ENCODE data around the gene NAALADL2. TPM values are rescaled to one million over a fixed set of nuclear protein-coding genes. Genes with fewer than 3 reads are reported as not detected.
"Not testable (repeated sequence)": the region's sequence is repeated elsewhere in the genome, so short reads cannot be mapped to it uniquely, and the experiment has no call there.

Gene NAALADL2
- total RNA-seq, 1 donor from 2014 or later, result 0.13 TPM

DNA sequence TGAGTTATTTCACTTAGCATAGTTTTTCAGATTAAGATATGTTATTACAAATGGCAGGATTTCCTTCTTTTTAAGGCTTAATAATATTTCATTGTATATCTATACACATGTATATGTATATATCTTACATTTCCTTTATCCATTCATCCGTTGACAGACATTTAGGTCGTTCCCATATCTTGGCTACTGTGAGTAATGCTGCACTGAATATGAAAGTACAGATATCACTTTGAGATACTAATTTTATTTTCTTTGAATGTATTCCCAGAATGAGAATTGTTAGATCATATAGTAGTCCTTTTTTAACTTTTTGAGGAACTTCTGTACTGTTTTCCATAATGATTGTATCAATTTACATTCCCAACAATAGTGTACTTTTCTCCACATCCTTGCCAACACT, 270.4 kb downstream of the NAALADL2 start:
- DNase-seq (ENCODE audit: low read depth in 2 of 2), result no peak

DNA sequence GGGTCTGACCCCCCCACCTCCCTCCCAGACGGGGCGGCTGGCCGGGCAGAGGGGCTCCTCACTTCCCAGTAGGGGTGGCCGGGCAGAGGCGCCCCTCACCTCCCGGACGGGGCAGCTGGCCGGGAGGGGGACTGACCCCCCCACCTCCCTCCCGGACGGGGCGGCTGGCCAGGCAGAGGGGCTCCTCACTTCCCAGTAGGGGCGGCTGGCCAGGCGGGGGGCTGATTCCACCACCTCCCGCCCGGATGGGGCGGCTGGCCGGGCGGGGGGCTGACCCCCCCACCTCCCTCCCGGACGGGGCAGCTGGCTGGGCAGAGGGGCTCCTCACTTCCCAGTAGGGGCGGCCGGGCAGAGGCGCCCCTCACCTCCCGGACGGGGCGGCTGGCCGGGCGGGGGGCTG, 272.7 kb downstream of the NAALADL2 start:
- DNase-seq (ENCODE audit: low read depth in 2 of 2), result not testable (repeated sequence)

DNA sequence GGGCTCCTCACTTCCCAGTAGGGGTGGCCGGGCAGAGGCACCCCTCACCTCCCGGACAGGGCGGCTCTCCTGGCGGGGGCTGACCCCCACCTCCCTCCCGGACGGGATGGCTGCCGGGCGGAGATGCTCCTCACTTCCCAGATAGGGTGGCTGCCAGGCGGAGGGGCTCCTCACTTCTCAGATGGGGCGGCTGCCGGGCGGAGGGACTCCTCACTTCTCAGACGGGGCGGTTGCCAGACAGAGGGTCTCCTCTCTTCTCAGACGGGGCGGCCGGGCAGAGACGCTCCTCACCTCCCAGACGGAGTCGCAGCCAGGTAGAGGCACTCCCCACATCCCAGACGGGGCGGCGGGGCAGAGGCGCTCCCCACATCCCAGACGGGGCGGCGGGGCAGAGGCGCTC, 273.6 kb downstream of the NAALADL2 start:
- not testable (repeated sequence) for DNase-seq (ENCODE audit: low read depth in 2 of 2)

DNA sequence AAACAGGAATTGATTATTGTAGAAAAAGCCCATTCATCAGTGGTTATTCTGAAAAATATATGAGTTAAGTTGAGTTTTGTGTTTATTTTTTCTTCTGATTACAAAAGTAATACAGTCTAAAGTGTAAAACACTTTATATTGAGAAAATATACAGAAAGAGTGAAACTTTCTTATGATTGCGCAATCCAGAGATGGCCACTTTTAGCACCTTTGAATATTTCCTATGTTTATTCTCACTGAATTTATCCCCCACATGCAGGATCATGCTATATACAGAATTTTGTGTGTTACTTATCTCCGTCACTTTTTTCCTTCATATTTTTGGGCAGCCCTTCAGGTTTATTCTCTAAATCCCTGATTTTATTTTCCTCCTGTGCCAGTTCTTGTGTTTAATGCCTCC, 285.2 kb downstream of the NAALADL2 start:
- DNase-seq (ENCODE audit: low read depth in 2 of 2), result no peak

DNA sequence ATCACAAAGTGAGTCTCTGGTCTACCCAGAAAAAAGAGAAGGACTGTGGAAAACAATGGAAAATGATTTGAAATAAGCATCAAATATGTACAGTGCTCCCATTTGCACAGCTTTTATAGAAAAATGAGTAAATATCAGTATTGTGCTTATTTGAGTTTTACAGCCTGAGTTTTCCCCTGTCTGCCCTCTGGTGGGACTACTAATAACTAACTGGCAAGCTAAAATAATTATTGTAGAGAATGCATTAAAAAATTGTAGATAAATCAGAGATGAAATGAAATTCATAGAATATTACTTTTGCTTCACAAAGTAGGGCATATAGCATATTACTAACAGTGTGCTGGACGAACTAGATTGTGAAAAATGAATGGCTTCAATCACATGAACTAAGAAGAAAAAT, 287.1 kb downstream of the NAALADL2 start:
- peak; percentile 1 to 3 for DNase-seq (ENCODE audit: low read depth in 2 of 2)

DNA sequence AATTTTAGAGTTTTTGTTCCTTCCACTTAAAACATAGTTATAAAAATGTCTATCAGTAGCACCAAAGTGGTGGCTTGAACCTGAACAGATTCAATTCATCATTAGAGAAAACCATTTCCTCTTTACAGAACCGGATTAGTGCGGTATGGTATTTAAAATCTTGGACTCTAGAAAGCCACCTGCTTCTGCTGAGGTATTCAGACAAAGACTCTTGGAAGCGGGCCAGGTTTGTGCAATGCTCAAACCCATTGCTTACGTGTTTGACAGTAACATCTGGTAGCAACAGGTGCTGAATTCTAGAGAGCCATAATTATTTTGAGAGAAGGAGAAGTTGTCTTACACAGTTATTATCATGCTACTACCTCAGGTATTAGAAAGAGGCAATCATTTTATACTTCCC, 290.5 kb downstream of the NAALADL2 start:
- DNase-seq (ENCODE audit: low read depth in 2 of 2), result no peak

DNA sequence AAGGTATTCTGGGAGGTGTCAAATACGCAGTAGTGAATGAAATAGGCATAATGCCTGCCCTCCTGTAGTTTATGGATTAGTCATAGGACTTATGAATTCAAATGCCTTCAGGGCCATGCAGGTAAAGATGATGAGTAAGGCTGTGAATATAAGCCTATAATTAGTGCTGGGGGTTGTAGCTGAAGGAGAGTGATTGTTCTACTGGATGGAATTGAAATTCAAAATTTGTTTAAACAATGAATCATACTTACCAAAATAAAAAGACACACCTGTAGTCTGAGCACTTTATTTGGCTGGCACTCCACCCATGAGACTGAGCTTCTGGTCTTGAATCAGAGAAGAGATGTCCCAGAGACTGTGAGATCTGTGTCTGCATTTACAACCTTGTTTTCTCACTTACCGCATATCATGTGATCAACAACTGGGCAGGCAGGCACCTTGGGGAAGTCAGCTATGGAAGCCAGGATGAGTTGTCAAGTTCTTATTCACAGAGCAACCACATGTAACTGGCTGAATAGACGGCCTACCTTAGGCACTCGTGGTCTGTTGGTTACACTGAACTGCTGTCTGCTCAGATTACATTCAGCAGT, 291.8 kb downstream of the NAALADL2 start:
- DNase-seq (ENCODE audit: low read depth in 2 of 2), result no peak

DNA sequence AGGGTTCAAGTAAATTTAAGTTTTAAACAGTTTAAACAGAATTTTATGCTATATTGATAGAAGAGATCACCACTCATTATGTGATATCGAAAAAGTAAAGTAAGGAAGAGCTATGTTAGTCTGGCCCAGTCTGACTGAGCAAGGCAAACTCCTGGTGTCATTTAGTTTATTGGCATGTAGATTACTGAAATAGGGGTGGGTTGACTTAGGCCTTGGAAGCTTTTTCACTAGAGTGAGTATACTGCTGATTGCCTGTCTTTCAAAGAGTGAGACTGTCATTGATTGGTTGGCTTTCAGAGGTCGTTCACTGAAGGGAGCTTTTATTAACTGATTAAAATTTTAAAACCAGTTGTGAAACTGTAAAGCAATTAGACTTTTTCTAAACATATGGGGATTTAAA, 294.5 kb downstream of the NAALADL2 start:
- no peak for DNase-seq (ENCODE audit: low read depth in 2 of 2)

DNA sequence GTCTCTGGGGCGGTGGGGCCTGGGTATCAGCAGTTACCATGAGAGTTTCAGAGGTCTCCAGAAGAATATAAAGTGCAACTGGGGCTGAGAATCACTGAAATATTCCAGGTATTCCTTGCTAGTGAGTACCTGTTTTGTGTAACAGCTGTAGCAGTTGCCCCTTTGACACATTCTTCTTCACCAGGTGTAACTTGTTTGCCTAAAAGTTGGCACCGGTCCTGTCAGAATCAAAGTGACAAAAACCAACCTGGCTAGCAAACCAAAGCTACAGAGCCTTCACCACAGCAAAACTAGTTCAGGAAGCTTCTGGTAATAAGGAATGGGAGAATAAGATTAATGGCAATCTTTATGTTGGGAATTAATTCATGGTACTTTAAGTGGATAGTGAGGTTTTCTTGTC, 296.0 kb downstream of the NAALADL2 start:
- DNase-seq (ENCODE audit: low read depth in 2 of 2), result no peak

DNA sequence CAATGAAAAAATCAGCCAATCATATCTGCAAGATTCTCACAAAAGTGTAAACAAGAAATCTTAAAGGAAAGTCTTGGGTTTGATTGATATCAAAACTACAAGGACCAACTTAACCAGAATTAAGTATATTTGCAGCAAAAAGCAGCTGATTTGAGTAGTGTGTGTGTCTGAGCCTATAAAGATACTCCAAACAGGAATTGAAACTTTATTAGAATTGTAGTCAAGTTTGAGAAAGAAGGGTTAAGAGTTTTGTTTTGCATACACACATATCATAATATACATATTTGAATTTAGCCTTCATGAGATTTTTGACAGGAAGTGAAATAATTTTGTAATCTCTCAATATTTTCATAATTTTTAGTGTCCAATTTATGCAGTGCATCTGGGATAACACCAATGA, 300.1 kb downstream of the NAALADL2 start:
- DNase-seq (ENCODE audit: low read depth in 2 of 2), result no peak

DNA sequence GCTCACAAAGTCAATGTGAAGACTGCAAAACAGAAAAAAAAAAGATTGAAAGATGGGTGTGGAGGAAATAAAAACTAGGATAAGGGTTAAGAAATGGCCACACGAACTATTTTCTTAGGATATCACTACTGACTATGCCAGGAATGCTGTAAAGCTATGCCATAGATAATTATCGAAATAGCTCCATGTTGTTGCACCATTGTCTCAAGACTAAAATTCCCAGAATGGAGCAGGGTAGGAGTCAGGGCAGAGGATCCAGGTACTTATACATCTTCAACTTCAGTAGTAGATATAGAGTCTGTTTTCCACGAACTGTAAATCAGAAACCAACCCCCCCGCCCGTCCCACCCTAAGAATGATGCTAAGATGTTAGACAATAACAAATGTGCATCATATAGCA, 302.2 kb downstream of the NAALADL2 start:
- DNase-seq (ENCODE audit: low read depth in 2 of 2), result no peak

DNA sequence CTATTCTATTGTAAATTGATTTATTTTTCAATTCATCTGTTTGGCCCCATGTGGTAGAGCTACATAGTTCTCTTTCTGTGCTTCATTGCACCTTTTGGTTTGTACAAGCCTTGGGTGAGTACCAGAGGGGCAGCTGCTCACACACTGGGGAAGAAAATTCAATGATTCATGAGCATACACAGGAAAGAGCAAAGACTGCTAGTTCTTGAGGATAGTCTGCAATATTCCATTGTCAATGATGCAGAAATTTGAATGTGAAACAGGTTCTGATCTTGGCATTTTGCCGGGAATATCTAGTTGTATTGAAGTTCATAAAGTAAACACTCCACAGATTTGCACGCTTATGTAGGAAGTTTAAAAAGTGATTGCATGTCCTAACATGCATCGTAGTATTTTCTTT, 304.6 kb downstream of the NAALADL2 start:
- DNase-seq (ENCODE audit: low read depth in 2 of 2), result no peak

DNA sequence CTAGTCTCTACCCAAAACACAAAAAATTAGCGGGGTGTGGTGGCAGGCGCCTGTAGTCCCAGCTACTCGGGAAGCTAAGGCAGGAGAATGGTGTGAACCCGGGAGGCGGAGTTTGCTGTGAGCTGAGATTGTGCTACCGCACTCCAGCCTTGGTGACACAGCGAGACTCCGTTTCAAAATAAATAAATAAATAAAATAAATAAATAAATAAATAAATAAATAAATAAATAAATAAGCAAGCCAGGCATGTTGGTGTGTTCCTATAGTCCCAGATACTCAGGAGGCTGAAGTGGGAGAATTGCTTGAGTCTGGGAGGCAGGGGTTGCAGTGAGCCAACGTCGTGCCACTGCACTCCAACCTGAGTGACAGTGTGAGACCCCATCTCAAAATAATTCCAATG, 314.0 kb downstream of the NAALADL2 start:
- DNase-seq (ENCODE audit: low read depth in 2 of 2), result not testable (repeated sequence)

DNA sequence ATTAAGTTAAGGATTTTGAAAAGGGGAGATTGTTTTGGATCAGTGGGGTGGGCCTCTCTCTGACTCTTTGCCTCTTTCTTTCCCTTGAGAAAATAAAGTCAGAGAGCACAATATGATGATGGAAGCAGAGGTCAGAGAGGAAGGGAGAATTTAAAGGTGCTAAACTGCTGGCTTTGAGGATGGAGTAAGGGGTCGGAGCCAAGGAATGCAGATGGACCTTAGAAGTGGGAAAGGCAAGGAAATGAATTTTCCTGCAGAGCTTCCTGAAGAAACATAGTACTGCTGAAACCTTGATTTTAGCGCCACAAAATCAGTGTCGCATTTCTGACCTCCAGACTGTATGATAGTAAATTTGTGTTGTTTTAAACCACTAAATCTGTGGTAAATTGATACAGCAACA, 317.4 kb downstream of the NAALADL2 start:
- peak in 1 of 2 donors; percentile 52 for DNase-seq (ENCODE audit: low read depth in 2 of 2)

DNA sequence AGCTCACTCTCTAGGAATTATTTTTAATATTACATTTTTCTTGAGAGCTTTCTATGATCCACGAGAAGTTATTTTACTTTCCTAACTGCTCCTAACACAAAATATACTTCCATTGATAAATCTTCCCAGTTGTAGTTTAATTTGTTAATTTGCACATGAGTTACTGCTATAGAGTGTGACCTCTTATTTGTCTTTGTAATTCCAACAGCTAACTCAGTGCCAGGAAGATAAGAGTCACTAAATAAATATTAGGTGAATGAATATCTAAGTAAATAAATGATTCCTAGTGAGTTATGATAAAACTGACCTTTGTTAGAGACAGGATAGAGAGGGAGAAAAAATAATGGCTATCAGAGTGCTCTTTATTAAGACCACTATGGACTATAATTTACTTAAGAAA, 319.9 kb downstream of the NAALADL2 start:
- peak; percentile 44 to 71 for DNase-seq (ENCODE audit: low read depth in 2 of 2)

DNA sequence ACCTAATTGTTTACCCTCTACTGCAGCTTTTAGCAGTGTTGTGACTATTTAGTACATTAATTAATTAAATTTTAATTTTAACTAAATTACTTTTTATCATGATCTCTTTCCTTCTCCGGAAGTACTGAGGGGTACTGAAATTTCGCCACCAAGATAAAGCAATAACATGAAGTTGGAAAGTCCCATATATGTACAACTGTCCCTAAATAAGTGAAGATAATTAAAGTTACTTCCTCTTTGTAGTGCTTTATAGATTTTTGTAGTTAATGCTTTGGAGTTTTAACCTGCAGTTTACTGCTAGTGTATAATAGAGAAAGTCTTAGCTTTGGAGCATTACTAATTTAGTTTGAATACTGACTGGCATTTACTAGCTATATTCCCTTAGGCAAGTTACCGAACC, 325.3 kb downstream of the NAALADL2 start:
- no peak for DNase-seq (ENCODE audit: low read depth in 2 of 2)

DNA sequence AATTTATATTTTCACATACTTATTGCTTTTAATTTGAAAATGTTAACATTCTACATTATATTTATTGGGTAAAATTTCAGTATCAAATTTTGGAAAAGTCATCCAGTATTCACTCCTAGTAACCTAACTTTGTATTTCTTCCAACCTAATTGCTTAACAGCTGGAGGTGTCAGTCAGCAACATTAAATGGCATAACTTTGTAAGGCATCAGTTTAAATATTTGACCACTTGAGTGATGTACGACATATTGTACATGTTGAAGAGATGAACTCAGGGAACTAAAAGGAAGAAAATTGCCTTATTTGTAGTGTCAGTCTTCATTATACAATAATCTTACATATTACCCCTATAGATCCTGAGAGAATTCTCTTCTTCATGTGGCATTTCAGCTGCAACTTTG, 326.8 kb downstream of the NAALADL2 start:
- no peak for DNase-seq (ENCODE audit: low read depth in 2 of 2)

DNA sequence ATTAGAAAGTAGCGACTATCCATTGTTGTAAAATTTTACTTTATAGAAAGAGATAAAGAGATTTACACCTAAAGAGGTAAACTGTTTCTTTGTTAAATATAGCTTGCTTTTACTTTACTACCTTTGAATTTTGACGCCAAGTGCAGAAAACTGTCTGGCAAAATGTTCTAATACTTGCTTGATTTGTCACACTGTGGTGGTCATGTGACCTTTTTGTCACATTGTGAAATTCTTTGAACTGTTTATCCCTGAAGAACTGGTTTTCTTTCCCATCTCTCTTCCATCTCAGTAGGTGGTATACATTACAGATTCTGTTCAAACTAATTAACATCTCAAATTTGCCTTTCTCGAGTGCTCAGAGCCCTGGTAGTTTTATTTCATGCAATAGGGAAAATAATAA, 327.4 kb downstream of the NAALADL2 start:
- DNase-seq (ENCODE audit: low read depth in 2 of 2), result no peak

DNA sequence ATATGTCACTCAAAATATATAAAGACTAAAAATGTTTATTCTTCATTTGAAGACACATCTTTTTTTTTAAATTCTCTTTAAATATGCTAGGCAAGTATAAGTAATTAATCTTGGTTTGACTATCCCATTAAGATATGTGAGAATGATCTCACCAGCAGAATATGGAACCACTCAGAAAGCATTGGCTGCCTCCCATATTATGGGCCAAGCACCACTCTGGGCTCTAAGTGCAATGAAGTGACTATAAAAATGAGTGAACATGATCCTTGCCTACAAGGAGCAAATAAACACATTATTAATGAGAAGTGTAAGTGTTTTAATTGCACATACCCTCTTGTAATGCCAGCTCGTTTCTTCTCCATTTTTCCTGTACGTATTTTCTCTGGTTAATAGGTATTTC, 328.5 kb downstream of the NAALADL2 start:
- DNase-seq (ENCODE audit: low read depth in 2 of 2), result no peak

DNA sequence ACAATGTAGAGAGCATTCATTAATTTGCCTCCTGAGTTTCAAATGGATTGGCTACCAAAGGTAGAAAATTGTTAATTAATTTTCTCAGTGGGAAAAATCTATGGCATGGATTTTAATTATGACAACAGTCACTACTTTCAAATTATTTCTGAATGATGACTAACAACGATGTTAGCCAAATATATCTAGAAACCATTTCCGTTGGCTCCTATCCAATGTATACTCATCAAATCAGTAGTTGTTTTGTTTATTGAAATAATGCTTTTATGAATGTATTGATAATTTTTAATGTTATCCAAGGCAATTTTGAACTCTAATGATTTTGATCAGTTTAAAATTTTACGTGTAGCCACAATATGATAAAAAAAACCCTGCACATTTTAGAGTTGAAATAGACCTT, 333.4 kb downstream of the NAALADL2 start:
- peak; percentile 28 to 67 for DNase-seq (ENCODE audit: low read depth in 2 of 2)

DNA sequence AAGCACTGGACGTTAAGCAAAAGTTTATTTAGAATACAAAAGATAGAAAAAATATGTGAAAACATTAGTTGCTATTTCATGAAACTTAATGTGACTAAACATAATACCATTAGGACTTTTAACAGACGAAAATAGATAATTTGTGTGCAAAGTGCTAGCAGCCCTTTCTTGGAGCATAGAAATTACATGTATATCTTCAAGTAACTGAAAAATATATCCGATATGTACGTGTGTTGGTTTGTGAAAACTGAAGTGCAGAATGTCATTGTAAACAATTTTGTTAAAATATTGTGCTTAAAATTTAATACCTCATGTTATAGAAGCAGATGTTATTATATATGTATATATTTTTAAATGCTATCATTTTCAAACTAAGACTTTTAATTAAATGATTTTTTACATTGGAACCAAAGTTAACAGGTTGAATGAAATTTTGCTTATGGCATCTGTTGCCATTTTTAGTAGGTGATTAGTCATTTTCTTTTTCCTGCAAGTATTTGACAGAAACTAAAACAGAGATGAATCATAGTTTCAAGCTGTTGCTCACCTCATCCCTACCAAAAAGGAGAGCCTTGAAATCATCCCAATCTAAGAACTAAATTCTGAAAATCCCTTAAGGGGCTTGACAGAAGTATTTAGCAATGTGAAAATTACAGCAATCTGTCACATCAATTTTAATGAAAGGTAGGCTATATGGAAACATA, 334.8 kb downstream of the NAALADL2 start:
- peak in 1 of 2 donors; percentile 48 for DNase-seq (ENCODE audit: low read depth in 2 of 2)

DNA sequence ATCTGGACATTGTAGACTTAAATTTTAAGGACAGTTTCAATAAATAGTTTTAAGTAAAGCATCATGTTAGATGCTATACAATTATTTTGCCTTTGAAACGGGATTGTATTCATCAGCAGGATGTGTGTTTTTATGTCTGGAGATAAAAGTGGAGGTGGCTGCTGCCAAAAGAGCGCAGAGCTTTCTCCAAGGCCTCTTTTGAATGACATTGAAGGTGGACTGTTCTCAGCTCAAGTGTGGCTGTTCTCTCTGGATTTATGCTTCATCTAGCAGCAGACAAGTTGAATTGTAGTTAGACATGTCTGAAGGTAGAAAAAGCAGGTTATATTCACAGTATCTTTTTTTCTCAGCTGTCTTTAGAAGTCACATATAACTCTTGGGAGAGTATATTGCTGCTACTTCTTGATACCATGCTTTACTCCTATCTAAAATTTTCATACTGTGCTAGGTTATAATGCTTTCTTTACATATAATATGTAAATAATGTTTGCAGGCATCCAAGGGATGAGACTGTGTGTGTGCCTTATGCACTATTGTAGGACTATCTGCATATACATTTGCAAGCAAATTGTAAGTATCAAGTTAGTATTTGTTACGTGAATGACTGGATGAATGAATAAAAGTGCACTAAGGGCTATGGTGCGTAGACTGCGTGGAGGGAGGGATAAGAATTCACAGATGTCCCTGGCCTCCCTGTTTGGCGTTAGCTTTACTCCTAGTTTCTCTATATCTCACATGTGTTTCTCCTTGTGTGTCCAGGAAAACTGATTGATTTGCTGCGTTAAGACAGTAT, 340.1 kb downstream of the NAALADL2 start:
- DNase-seq (ENCODE audit: low read depth in 2 of 2), result no peak

DNA sequence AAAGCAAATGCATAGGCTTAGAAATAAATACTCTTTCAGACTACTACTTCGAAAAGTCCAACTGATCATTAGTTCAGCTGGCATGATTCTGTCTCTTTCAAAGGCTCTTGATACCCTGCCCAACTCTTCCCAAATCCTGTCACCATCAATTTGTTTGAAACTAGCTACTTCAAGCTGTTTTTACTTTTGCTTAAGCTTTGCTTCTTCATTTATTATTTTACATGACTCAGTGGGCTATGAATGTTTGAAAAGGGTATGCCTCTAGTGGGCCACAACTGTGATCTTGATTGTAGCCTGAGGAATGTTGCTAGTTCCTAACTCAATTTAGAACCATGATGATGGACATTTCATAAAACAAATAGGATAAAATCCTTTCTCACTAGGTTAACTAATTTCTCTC, 340.8 kb downstream of the NAALADL2 start:
- no peak for DNase-seq (ENCODE audit: low read depth in 2 of 2)
